T-helper 22 cell (primary cell): ENCODE data around the gene RASSF6.
"Not testable (repeated sequence)": the region's sequence is repeated elsewhere in the genome, so short reads cannot be mapped to it uniquely, and the experiment has no call there.

Source experiments
- DNase-seq: peaks from one replicate; pipeline ENCODE4 v3.0.0-alpha.2; 2020; ENCODE audit warnings: low read depth

Gene RASSF6

DNA sequence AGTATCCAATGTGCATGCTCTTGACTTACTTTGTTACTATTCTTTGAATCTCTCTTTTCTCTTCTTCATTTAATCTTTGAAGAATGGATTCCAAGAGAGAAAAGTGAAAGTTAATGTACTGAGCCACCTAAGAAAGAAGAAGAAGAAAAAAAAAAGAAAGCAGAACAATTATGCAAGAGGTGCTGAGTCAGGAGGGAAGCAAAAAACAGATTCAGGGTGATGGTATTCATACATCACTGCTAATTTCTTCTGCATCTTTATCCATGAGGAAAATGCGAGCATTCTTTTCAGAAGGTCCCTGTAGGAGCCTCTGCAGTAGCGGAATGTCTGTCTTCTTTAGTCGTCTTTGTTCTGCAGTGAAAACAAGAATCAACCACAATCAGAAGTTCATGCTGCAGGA is 43.9 kb downstream of the RASSF6 start:
- no peak for DNase-seq

DNA sequence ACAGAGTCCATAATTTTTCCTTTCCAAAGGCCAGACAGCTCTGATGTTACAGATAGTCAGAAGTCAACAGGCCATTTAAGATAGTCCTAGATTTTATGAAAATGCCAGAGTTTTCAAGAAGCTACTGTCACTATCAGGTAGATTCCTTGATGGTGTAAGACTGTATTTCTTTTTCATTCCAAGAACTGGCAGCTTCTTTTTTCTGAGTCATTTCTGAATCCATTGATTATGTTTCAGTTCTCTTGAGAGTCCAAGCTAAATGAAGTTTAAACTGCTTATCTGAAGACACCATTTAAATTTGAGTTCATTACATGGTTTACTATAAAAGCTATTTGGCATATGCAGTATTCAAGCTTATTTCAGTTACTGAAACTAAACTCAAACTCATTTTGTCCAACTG is 44.6 kb downstream of the RASSF6 start:
- no peak for DNase-seq

DNA sequence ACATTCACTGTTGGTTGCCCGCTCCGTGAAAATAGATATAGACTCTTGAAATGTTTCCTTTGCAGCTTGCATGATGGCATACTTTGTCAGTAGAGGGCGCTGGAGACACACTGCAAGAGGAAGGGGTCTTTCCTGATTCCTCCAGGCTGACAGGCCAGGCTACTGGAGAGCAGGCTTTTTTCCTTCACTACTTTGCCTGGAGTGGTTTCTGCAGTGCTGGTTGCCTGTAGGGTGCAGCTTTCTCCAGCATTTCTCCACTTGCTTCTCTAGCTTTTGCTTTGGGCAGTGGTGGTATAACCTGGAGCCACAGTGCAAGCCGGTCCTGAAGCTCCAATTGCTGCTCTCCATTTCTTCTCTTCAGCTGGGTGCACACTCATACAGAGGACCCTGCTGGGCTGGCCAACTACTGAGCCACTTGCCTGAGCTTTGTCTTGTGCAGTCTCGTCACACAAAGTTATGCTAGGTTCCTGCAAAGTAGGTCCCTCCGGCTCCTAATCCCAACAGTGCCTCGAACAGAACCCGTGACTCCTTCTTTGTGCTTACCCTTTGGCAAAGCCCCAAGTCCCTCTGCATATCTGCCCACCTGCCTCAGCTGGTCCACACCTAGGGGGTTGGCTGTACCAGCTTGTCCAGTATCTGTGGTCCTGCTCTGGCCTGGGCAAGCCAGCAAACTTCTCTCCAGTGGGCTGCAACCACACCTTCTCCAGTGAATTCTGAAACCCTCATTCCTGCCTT is 46.3 kb downstream of the RASSF6 start:
- no peak for DNase-seq

DNA sequence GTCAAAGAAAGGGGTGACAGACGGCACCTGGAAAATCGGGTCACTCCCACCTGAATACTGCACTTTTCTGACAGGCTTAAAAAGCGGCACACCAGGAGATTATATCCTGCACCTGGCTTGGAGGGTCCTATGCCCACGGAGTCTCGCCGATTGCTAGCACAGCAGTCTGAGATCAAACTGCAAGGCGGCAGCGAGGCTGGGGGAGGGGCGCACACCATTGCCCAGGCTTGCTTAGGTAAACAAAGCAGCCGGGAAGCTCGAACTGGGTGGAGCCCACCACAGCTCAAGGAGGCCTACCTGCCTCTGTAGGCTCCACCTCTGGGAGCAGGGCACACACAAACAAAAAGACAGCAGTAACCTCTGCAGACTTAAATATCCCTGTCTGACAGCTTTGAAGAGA is 69.4 kb downstream of the RASSF6 start:
- not testable (repeated sequence) for DNase-seq

DNA sequence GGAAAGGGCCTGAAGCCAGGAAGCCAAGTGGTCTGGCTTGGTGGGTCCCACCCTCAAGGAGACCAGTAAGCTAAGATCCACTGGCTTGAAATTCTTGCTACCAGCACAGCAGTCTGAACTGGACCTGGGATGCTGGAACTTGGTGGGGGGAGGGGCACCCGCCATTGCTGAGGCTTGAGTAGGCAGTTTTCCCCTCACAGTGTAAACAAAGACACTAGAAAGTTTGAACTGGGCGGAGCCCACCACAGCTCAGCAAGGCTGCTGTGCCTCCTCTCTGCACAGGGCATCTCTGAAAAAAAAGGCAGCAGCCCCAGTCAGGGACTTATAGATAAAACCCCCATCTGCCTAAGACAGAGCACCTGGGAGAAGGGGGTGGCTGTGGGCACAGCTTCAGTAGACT is 75.6 kb downstream of the RASSF6 start:
- no peak for DNase-seq

DNA sequence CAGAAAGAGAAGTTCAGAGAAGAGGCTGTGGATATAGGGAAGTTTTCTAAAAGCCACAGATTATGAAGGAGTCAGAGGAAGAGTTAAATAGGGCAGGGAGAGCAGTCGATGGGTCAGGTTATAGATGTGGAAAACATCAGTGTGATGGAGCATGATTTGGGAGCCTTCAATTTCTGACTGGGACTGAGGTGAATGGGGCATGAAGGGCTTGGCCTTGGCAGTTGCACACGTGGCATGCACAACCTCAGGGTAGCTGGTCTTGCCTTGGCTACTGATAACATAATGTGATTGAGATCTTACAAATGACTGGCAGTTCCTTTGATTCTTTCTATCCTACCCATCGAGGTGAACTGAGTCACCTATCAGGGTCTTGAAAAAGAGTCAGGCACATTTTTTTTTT is 79.0 kb downstream of the RASSF6 start:
- no peak for DNase-seq

DNA sequence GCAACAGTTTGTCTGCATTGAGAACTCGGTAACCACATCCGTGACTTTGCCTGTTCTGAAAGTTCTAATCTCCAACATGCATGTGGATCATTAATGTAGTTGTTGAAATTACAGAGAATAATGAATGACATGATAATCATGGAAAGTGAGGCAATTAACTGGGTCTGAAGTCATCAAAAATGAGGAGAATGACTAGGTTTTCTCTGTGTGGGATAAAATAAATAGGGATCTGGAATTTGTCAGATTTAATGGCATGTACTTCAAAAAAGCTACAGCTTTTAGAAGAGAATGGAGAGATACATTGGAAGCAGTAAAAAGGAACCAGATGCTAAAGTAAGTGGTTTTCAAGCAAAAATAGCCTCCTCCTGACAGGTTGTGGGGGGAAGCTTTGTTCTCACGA is 79.4 kb downstream of the RASSF6 start:
- no peak for DNase-seq

DNA sequence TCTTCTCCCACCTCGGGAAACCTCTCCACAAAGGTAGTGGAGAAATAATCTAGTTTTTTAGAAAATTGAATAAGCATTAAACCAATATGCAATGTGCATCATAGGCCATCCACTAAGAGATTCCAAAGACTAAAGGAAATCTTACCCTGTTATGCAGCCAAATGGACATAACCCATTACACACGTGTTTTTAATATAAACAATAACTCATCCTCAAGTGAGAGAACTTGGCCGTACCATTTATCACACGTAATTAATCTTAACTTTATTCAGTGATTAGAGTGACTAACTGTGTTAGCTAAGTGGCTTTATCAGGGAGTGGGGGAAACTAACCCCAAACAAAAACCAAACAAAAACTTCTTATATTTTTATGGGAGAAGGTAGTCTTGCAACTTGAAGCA is 80.8 kb downstream of the RASSF6 start:
- DNase-seq = no peak

DNA sequence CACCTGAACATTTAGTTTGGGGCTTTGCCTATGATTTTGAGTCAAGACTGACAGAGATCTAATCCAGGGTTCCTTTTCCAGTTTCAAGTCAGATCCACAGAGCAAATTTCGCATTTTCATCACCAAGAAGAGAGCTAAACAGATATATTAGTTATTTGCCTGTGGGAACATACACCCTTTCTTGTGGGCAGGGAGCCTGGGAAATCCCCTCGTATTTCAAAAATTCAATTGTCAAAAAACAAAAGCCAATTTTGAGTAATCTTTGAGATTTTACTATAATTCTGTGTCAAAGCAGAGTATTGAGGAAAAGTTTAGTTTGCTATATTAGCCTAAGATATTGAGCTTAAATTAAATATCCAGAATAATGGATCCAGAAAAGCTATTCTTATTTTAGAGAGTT is 82.1 kb downstream of the RASSF6 start:
- DNase-seq = no peak

DNA sequence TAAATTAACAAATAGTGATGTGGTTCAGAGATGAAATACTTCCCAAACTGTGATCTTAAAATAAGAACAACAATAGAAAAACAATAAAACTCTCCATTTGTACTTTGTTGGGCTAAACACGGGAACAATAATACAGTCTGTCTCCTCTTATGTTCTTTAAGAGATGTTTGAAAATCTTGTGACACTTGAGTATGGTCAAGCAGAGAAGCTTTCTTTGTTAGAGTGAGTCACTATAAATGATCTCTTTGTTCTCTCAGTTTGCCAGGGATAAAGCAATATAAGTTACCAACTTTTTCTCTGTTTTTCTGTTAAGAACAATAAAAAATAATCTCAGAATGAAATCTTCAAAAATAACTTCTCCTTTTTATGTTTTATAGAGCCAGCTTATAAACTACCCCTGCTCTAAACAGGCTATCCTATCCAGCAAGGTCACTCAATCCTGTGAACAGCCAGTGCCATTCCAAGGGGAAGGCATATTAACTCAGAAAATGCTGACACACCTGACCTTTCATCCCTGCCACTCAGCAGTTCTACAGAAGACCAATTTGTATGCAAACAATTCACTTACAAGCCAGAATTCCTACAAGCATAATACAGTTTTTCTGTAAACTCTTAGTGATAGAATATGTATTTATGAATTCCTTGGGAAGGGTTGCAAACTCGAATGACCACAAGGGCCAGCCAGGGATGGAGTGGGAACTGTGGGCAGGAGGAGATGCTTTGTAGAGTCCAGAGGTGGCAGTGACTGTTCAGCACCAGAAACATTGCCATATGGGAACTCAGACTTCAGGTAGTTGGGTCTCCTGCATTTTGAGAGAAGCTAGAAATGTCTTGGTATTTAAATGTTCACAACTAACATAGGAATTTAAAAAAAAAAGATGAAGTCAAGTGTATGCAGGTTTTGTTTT is 86.5 kb downstream of the RASSF6 start:
- no peak for DNase-seq

DNA sequence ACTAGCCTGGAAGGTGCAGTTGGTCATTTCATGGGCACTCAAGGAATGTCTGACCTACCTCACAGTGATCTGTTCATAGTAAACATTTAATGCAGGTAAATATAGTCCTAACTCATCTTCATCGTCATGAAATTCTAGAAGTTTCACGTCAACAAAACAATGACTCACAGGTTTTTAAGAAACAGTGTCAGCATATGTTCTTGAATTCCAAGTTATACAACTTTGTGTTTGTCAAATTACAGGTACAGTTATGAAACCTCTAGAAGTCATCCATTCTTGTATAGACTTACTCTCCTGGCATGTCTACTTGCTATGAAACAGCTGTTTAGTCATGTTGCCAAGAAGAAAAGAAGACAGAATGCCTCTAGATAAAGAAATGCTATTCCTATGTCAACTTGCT is 92.1 kb downstream of the RASSF6 start:
- DNase-seq = no peak

DNA sequence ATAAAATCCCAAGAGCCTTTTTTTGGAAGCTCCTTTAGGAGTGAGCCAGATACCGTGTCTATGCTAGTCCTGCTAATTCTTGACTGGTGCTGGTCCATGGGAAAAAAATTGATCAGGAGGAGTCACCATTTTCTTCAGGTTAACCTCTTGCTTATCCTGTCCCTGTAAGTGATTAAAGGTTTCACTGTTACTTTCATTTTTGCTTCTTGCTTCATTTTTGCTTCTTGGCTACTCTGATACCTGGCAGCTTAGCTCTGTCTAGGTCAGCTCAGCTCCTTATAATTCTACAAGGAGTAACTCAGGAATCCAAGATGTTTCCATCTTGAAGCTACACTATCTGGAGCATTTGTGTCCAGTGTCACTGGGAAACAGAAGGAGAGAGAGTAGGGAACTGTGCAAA is 93.0 kb downstream of the RASSF6 start:
- no peak for DNase-seq

DNA sequence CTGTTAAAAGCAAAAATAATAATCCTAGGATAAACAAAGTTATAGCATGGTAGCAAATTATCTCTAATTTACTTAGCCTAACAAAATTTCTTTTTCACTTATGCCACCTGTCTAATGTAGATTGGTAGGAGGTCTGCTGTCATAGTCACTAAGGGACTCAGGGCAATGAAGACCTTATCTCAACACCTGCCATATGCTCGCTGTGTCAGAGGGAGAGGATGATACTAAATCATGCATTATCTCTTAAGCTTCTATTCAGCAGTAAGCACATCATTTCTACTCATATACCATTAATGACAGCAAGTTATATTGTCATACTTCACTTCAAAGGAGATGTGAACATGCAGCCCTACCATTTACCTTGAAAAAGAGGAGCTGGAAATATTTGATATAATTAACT is 94.6 kb downstream of the RASSF6 start:
- DNase-seq = no peak

DNA sequence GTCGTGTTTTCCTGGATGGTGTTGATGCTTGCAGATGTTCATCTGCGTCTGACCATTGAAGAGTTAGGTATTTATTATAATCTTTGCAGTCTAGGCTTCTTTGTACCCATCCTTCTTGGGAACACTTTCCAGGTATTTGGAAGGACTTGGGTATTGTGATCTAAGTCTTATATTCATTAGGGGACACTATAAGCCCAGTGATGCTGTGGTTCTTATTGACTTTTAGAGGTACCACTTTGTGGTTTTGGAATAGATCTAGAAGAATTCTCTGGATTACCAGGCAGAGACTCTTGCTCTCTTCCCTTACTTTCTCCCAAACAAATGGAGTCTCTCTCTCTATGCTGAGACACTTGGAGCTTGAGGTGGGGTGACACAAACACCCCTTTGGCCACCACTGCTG is 97.1 kb downstream of the RASSF6 start:
- no peak for DNase-seq
